HPDE6-E6E7 (cell line): ENCODE measurements around the gene DHCR24.

Experiments used
- DNase-seq: peaks from one replicate; pipeline ENCODE4 v3.0.0; 2011; ENCODE audit warnings: missing footprints; ENCODE audit errors: extremely low spot score

DHCR24 gene

DNA sequence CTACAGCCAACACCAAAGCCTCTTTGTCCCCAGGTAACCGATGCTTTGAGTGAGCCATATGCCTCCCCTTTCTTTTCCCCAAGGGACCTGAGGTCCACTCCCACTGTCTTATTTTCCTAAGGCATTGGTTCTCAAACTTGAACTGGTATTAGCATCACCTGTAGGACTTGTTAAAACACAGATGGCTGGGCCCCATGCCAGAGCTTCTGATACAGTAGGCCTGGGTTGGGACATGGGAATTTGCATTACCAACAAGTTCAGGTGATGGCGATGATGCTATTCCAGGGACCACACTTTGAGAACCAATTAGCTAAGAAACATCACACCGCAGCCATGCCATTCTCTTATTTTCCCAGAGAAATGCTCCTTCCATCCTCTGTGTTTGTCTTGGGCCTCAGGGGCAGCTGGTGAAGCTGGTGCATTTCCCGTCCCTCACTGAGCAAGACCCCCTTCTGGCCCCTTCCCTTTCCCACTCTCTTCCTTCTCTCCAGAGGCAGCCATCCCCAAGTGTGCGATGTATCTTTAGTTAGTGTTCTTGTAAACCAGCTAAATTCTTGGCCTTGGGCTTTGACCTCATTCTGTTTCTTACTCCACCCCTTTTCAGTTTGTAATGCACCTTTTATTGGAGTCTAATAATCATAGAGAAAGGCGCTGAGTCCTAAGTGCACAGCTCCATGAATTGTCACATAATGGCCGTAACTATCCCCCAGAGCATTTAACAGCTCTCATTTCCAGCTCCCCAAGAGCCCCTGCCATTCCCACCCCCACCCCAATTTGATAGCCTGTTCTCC is 71.7 kb downstream of the DHCR24 start:
- no peak for DNase-seq

DNA sequence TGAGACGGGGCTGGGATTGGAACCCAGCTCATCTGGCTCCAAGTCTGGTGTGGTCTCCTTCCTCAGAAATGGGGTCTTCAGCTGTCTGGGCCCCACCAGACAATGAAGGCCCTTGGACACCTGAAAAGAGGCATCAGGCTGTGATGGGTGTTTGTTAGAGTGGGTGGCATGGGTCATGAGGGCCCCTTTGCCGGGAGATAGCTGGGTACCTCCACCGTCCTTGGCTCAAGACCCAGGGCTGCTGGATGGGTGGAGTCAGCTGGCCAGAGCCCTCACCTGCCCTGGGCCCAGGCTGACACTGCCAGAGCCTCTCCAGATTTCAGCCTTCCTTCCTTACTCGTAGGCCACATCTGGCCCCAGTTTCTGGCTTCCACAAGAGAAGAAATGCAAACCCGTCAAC is 72.4 kb downstream of the DHCR24 start:
- DNase-seq: no peak

DNA sequence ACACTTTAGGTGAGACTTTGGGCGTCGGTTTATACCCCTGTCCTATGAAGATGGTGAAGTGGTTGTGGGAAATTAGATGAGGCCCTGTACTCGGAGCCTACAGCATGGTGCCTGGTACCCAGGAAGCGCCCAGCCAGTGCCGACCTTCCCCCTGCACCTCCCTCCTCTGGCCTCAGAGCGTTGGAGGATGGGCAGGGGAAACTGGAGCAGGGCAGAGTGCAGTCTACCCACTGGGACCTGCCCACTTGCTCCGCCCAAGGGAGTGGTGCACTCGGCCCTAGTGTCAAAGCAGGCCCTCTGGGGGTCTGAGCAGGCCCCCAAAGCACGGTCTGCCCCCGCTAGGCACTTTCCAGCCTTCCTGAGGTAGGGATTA is 72.9 kb downstream of the DHCR24 start:
- DNase-seq: no peak

DNA sequence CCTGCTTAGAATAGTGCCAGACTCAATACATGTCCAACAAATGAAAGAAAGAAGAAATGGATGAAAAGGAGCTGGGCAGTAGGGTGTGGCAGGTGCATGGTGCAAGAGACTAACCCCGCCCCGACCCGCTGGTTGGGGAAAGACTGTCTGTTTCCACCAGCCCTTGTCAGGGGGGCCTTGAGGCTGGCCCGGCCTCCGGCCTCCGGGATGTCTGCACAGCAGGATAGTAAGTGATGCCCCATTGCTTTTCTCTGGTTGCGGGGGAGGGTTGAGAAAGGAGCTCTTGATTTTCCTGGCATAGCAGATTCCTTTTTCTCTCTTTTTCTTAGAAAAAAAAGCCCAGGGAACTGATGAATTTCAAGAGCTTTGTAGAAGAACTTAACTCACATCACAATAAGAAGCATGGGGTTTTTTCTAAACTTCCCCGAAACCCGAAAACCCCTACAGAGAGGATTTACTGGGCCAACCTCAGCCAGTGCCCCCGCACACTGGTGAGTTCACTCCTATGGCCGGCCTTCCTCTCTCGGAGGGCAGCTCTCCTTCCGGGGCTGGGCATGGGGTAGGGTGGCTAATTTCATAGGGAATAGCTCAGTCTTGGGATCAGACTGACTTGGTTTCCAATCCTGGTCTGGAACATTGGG is 73.4 kb downstream of the DHCR24 start:
- DNase-seq: no peak

DNA sequence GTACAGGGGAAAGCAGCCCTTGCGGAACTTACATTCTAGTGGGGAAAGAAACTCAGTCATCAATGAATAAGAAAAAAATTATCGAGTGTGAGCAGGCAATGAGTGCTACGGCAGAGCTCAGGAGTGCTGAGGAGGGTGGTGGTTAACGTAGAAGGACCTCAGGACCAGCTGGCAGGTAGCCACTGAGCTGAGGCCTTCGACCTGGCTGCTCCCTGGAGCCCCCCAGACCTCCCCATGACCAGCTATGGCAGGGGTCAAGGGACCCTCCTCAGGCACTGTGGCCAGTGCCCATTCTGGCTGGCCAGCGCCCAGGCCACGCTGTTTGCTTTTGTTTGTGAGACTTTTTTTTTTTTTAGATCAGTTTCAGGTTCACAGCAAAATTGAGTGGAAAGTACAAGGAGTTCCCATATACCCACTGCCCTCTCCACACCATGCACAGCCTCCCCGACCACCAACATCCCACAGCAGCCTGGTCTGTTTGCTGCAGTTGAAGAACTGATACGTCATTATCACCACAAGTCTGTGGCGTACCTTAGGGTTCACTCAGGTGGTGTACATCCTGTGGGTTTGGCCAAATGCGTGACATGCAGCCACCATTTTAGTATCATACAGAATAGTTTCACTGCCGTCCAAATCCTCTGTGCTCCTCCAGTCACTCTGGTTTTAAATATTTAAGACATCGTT is 74.1 kb downstream of the DHCR24 start:
- DNase-seq: no peak

DNA sequence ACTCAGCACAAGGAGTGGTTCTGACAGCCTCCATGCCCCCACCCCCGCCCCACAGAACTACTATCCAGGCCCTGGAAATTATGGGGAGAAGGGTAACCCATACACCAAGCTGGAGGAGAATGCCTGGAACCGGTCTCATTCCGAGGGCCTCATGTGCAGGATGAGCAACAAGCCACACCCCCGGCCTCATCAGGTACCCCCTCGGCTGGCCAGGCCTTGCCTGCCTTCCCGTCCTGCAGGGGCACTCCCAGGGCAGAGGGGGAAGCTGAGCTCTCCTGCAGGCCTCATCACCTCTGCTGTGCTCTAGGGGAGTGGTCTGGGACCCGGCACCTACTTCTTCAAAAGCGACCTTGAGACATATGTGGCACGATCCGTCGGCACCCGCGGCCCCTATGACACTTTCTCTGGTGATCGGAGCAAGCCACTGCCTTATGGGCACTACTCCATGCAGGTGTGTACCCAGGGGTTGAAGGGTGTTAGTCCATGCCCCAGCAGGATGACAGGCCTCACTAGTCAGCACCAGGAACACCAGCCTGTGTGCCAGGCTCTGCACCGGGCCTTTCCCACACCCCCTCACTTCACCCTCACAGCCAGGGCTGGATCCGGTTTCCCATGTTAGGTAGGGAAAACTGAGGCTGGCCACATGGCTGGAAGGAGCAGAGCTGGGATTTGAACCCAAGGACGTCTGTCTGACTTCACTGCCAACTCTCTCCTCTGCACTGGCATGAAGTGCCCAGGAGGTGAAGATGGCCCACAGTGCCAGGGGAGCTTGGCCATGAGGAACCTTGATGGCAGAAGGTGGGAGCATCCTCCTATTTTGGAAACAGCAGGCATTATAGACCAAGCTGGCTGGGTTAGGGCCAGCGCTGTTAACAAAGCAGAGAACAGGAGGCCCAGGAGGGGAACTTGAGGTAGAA is 75.0 kb downstream of the DHCR24 start:
- DNase-seq: no peak

DNA sequence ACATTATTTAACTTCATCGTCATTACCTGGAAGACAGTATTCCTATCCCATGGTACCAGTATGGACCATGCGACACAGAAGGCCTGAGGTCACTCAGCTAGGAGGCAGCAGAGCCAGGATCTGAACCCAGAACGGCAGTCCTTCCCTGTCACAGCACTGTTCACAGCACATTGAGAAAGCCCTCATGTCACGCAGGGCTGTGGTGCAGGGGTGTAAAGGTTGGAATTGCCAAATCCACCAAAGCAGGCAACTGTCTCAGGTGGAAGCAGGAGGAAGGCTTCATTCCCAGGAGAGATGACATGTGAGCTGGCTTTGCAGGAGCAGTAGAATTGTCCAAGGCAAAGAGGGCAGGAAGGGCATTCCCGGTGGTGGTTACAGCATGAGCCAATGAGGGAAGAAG is 75.9 kb downstream of the DHCR24 start:
- no peak for DNase-seq

DNA sequence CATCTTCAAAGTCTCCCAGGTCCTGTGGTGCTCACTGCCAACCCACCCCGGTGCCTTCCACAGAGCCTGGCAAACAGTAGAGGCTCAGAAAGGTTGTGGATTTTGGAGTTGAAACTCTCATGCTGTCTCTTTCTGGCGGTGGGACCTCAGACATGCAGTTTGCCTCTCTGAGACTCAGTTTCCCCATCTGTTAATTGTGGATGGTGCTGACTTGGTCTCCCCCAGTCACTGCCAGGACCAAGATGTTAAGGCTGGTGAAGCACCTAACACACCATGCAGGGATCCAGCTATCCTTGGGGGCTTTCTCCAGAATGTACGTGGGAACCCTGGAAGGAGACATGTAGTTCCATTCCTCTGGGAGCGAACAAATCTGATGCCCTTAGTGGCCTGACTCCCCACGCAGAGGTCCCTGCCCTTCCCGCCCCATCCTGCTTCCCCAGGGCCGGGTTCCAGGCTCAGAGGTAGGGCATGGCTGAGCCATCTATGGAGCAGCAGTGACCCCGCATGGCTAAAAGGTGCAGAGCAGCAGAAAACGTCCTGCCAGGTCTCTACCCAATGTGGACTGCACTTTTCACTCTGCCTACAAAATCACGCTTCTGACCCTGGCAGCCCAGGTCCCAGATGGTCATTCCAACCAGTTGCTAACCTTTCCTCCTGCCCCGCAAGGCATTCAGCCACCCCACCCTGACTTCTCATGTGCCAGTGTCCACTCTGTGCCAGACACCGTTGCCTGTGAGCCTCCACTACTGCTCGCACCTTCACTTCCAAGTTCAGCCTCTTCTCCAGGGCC is 76.6 kb downstream of the DHCR24 start:
- DNase-seq: peak; percentile 80

DNA sequence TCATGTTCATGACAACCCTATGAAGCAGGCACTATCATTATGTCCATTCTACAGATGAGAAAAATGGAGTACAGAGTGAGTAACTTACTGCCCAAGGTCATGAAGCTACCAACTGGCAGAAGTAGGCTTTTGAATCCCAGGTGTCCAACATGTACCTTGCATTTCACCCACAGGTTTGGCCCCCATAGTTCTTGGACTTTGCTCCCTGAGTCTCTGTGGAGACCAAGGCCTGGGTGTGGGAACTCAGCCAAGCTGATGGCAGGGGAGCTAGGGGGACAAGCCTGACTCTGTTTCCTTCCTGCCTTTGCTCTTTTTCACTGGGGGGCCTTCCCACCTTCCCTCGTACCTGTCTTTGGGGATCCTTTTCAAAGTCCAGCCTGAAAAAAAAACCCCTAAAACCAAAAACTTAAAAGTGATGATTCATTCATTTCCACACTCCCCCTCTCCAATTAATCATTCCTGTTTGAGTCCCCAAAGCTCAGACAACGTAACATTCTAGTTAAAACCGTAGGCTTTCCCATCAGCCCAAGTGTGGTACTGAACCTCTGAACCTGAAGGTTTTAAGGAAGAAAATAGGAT is 77.4 kb downstream of the DHCR24 start:
- no peak for DNase-seq

DNA sequence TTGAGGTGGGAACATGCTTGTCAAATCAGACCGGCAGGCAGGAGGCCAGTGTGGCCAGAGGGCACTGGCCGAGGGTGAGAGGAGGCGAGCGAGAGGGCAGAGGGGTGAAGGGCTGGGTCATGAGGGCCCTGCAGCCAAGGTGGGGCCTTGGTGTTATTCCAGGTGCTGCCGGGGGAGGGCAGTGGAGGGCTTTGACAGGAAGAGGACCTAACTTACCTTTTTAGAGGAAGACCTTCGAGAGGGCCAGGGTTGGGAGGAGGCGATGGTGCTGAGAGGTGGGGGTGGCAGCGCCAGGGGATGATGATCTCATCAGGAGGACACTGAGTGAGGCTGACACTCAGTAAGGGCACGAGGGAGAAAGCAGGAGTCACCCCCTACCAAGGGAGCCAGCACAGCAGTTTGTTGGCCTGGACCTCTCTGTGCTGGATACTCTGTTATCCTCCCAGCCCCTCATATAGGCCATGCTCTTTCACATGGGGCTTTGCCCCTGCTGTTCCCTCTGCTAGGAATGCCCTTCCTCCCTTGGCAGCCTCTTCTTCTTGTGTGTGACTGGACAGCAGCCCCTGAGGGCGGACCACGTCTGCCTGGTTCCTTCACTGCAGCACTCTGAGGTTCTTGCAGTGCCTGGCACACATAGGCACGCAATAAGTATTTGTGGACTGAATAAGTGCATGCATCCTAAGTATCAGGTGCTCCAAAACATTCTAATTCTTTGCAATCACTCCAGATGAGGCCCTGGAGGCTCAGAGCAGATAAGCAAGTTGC is 78.4 kb downstream of the DHCR24 start:
- no peak for DNase-seq

DNA sequence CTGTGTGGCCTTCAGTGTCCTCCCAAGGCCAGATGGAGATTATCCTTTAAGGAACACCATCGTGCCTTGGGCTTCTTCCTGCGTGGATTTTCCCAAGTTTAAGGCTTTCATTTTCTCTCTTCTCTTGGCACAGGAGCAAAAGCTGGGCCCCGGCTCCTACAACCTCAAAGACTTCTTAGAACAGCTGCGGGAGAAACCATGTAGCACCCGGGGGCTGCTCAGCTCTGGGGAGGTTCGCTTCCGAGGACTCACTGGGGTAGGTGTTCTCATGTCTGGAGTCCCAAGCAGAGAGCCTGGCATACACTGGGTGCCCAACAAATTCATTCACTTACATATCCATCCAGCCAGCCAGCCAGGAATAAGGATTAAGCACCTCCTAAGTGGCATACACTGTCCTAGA is 79.2 kb downstream of the DHCR24 start:
- DNase-seq: no peak

DNA sequence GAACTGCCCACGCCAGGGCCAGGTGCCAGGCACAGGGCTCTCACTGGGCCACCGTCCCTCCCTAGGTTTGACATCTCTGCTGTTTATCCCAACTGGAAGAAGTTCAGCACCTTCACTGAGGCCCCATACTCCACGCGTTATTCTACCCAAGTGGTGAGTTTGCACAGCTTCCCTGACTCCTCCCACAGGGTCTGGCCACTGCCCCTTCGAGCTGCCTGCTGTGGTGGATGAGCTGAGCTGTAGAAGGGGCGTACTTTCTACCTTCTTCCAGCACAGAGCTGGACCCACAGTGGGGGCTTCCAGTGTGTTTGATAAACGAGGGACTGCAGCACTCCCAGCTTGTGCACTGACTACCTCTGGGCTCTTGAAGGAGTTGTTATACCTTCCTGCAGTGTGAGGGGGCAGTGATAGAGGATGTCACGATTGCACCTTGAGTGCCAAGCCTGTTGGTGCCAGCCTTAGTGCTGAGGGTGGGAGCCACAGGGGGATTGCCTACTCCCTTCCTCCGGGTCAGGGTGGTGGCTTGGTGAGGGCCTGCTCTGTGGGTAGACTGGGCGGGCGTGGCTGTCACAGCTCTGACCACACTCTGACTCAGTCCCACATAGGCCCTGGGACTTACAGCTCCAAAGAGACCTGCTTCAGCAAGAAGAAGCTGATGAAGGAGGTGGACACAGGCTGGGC is 79.9 kb downstream of the DHCR24 start:
- DNase-seq: no peak

DNA sequence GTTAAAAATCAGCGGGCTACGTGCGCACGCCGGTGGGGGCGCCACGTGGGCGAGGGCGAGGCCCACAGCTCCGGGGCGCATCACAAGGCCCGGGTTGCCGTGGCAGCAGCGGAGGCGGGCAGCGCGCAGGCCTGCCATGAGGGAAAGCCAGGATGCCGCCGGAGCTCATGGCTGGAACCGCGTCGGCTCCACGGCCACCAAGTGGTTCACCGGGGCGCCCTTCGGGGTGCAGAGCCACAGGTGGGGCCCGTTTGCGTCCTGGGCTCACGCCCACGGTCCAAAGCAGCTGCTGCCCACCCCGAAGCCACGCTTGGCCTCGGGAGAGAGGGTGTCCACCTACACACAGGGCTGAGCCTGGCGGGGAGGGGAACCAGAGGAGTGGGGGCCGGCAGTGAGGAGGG is 81.0 kb downstream of the DHCR24 start:
- DNase-seq: no peak

DNA sequence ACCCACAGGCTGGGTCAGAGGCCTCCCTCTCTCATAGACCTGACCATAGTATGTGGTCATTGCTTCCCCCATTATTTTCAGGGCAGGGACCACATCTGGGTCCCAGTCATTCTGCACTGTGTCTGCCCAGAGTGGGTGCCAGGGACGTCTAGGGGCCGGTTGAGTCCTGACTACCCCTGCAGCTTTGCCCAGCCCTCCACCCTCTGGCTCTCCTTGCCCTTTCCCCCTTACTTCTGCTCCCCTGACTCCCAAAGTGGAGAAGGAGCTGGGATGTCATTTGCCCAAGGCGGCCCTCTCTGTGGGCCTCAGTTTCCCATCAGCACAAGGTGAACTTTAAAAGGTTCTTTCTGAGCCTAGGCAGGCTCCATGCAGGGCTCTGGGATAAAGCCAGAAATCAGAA is 81.5 kb downstream of the DHCR24 start:
- DNase-seq: no peak

DNA sequence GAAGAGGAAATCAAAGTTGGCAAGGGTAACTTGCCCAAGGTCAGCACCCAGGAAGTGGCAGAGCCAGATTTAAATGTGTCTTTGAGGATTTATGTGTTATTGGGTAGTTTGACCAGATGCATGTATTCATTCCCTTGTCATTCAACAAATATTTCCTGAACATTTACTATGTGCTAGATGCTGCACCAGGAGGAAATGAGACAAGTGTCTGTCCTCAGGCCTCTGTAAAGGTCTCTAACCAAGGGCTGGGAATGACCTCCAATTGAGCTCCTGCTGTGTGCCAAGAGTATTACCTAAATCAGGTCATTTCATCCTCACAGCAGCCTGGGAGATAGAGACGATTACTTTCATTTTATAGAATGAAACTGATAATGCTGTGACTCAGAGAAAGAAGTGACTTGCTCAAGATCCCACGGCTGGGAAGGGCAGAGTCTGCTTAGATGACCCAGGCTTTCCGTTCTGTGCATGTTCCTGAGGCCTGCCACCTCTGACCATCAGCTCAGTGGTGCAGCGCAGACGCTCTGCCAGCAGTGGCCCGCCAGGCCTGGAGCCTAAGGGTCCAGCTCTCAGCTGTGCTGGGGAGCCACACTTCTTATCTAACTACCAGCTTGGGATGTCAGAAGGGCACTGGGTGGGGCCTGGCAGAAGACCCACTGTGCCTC is 82.4 kb downstream of the DHCR24 start:
- DNase-seq: no peak

DNA sequence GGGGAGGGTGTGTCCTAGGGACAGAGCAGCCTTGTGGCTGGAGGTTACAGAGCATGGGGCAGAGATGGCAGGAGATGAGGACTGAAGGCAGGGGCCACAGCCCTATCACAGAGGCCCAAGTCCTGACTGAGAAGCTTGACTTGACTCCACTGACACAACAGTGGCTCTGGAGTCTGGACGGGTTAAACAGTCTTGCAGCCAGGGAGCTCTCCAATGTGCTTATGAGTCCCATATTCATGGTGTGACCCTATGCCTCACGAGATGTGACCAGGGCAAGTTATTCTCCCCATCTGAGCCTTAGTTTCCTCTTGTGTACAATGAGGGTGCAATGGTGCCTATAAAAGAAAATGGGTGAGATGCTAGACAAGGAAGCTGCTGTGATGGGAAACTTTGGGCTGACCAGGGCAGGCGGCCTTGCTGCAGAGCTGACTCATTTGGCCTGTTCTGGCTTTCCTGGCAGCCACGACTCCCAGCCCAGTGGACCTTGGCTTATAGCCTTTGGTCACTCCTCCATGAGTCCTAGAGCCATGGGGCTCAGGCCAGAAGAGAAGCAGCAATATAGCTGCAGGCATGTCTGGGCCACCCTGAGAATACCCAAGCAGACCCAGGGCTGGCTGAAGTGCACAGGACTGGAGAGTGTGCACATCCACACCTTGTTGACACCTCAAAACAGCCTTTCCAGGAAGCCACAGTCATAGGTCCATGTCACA is 83.1 kb downstream of the DHCR24 start:
- no peak for DNase-seq

DNA sequence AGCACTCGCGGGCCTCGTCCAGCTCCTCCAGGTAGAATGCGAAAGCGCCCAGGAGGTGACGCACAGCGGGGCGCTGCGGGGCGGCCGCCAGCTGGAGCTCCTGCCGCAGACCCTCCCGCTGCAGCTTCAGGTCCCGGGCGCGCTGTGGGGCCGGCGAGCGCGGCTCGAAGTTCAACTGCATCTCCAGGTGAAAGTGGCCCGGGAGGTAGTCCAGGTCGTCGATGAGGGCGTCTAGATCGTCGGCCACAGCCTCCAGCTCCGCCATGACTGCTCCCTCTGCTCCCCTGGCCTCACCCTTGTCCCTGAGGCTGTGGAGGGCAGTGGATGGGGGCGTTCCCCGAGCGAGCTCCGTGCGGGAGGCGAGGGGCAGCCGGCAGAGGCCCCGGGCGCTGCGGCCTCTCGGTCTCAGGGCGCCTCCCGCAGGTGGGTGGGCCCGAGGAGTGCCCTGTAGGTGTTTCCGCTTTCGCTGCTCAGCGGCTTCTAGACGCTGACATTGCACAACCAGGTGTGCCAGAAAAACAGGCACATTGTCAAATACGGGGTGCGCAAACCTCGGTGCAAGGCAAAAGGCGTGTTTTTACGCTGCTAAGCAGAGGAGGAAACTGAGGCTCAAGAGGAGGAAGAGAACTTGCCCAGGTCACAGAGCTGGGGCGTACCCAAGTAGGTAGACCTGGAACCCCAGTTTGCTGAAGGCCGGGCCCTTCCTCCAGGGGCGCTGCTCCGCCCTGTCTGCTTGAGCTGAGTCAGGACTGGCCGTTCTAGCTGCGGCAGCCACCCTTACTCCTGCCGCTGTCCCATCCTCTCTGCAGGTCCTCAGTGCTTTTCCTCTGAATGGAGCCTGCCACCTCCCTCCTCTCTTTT is 85.9 kb downstream of the DHCR24 start, which contains the start of gene TTC22:
Gene TTC22 (minus strand): TSS at position 425 of the 861 bp plus-strand sequence. CDS start 160 bp downstream, at position 265.
- DNase-seq: peak; percentile 81
